SK-N-SH (cell line): ENCODE measurements around the gene MEF2A. TPM values are rescaled to one million over a fixed set of nuclear protein-coding genes. Genes with fewer than 3 reads are reported as not detected.

Experiments used
- CTCF ChIA-PET: fragments of 300-600, 350-600 bp; formaldehyde crosslinking; extraction: SDS; loops from one replicate; lab custom pipeline; 2021; lab: Yijun Ruan, JAX
- POLR2A ChIA-PET: fragments of 350-600 bp; sonication (Branson Sonifier 250); formaldehyde crosslinking; extraction: SDS; loops from one replicate; lab custom pipeline; 2020; ENCODE audit warnings: antibody characterized with exemption, inconsistent platforms; lab: Yijun Ruan, JAX
- DNase-seq: peaks from one replicate; pipeline ENCODE4 v3.0.0; 2012
- H2AFZ ChIP-seq: fragments of 200-600 bp; sonication (generic); 2 replicates; pipeline ENCODE4 v1.8.1; 2016; ENCODE audit warnings: antibody characterized with exemption, mild to moderate bottlenecking, low read depth
- H3F3A ChIP-seq: fragments of 200-600 bp; sonication (generic); replicated peaks from 2 replicates; pipeline ENCODE3; 2016; ENCODE audit warnings: antibody characterized with exemption, mild to moderate bottlenecking; ENCODE audit not compliant: insufficient read depth
- H3K27ac ChIP-seq, 2 experiments: fragments of 200-500 bp in 1 of 2; fragments of 200-600 bp in 1 of 2; sonication (Bioruptor generic) in 1 of 2; sonication (generic), shearing (Covaris generic) in 1 of 2; 2 replicates each; pipeline versions ENCODE4 v1.5.1 to v1.6.1; 2014 to 2016; ENCODE audit warnings: low read depth in 2 of 2, inconsistent platforms in 1 of 2, low read length in 1 of 2, mild to moderate bottlenecking in 1 of 2, mixed read lengths in 1 of 2
- H3K27me3 ChIP-seq: fragments of 200-600 bp; sonication (generic), shearing (Covaris generic); 2 replicates; pipeline ENCODE4 v1.6.1; 2016; ENCODE audit warnings: mixed run types; ENCODE audit not compliant: insufficient read depth
- H3K36me3 ChIP-seq, 2 experiments: fragments of 200-500 bp in 1 of 2; fragments of 200-600 bp in 1 of 2; sonication (Bioruptor generic) in 1 of 2; sonication (generic) in 1 of 2; replicated peaks in 1 of 2; 2 replicates each; pipeline versions ENCODE3 to v1.5.1; 2014 to 2016; ENCODE audit warnings: low read length in 1 of 2, mild to moderate bottlenecking in 1 of 2; ENCODE audit not compliant: insufficient read depth in 2 of 2, control insufficient read depth in 1 of 2
- H3K4me1 ChIP-seq, 2 experiments: fragments of 200-500 bp in 1 of 2; fragments of 200-600 bp in 1 of 2; sonication (Bioruptor generic) in 1 of 2; sonication (generic), shearing (Covaris generic) in 1 of 2; 2 replicates each; pipeline versions ENCODE4 v1.5.1 to v1.6.1; 2014 to 2016; ENCODE audit warnings: low read depth in 1 of 2, low read length in 1 of 2, mixed run types in 1 of 2; ENCODE audit not compliant: insufficient read depth in 2 of 2, control insufficient read depth in 1 of 2
- H3K4me2 ChIP-seq: fragments of 200-600 bp; sonication (generic), shearing (Covaris generic); 2 replicates; pipeline ENCODE4 v1.6.1; 2017; ENCODE audit warnings: mixed run types
- H3K4me3 ChIP-seq, 2 experiments: fragments of 200-500 bp in 1 of 2; fragments of 200-600 bp in 1 of 2; sonication (Bioruptor generic) in 1 of 2; sonication (generic), shearing (Covaris generic) in 1 of 2; 2 replicates each; pipeline versions ENCODE4 v1.5.1 to v1.8.1; 2014 to 2016; ENCODE audit warnings: low read depth in 2 of 2, inconsistent platforms in 1 of 2, low read length in 1 of 2, mild to moderate bottlenecking in 1 of 2, mixed read lengths in 1 of 2, moderate library complexity in 1 of 2
- H3K79me2 ChIP-seq: fragments of 200-600 bp; sonication (generic); 2 replicates; pipeline ENCODE4 v1.8.1; 2017; ENCODE audit warnings: mild to moderate bottlenecking; ENCODE audit not compliant: insufficient read depth
- H3K9ac ChIP-seq: fragments of 200-600 bp; sonication (generic); 2 replicates; pipeline ENCODE4 v1.6.1; 2017; ENCODE audit warnings: mixed run types
- H3K9me2 ChIP-seq: fragments of 200-600 bp; sonication (generic); 2 replicates; pipeline ENCODE4 v1.6.1; 2017; ENCODE audit warnings: mixed run types
- H3K9me3 ChIP-seq: fragments of 200-600 bp; sonication (generic); 2 replicates; pipeline ENCODE4 v1.6.1; 2017; ENCODE audit warnings: mixed run types, mild to moderate bottlenecking, moderate library complexity
- H4K20me1 ChIP-seq: fragments of 200-600 bp; sonication (generic); 2 replicates; pipeline ENCODE4 v1.6.1; 2017; ENCODE audit warnings: mild to moderate bottlenecking, mixed run types; ENCODE audit not compliant: insufficient read depth
- CHD2 ChIP-seq: fragments of 150-350 bp; IDR thresholded peaks from 2 replicates; pipeline ENCODE4 v1.6.1; 2018; ENCODE audit warnings: low read length; ENCODE audit not compliant: partially characterized antibody
- EP300 ChIP-seq, 2 experiments: IDR thresholded peaks; 2 replicates each; pipeline versions ENCODE4 v1.4.0 to v1.6.1; 2012; ENCODE audit warnings: borderline replicate concordance in 1 of 2, low read depth in 1 of 2, low read length in 1 of 2
- FOXJ3 ChIP-seq: sonication (generic); formaldehyde crosslinking; IDR thresholded peaks from 2 replicates; pipeline ENCODE4 v1.5.1; 2020; ENCODE audit warnings: mild to moderate bottlenecking, missing genetic modification reagents
- FOXM1 ChIP-seq: IDR thresholded peaks from 2 replicates; pipeline ENCODE4 v1.4.0; 2012; ENCODE audit warnings: low read depth, mild to moderate bottlenecking
- GABPA ChIP-seq: IDR thresholded peaks from 2 replicates; pipeline ENCODE4 v1.4.0; 2012; ENCODE audit warnings: low read depth, mild to moderate bottlenecking
- GATA2 ChIP-seq: sonication (generic); formaldehyde crosslinking; IDR thresholded peaks from 2 replicates; pipeline ENCODE4 v1.5.0; 2020; ENCODE audit warnings: mild to moderate bottlenecking, missing genetic modification reagents
- JUND ChIP-seq: IDR thresholded peaks from 2 replicates; pipeline ENCODE4 v1.4.0; 2012
- MAX ChIP-seq: IDR thresholded peaks from 2 replicates; pipeline ENCODE4 v1.4.0; 2012; ENCODE audit warnings: low read depth
- MEF2A ChIP-seq: IDR thresholded peaks from 2 replicates; pipeline ENCODE4 v1.4.0; 2012; ENCODE audit warnings: low read depth, borderline replicate concordance
- MXI1 ChIP-seq: IDR thresholded peaks from 2 replicates; pipeline ENCODE4 v1.6.1; 2012; ENCODE audit warnings: mild to moderate bottlenecking, low read depth, low read length, improper control_type of control experiment
- NRF1 ChIP-seq: IDR thresholded peaks from 2 replicates; pipeline ENCODE4 v1.6.1; 2012; ENCODE audit warnings: low read depth, mild to moderate bottlenecking, low read length
- PBX3 ChIP-seq: IDR thresholded peaks from 2 replicates; pipeline ENCODE4; 2012
- RCOR1 ChIP-seq: fragments of 150-350 bp; IDR thresholded peaks from 2 replicates; pipeline ENCODE4 v1.6.1; 2017; ENCODE audit warnings: antibody characterized with exemption, low read length
- RXRA ChIP-seq: IDR thresholded peaks from 2 replicates; pipeline ENCODE4 v1.4.0; 2012; ENCODE audit warnings: low read depth, mild to moderate bottlenecking, borderline replicate concordance
- TAF1 ChIP-seq: IDR thresholded peaks from 2 replicates; pipeline ENCODE4 v1.6.1; 2012; ENCODE audit warnings: low read depth, mild to moderate bottlenecking, low read length, moderate library complexity, borderline replicate concordance
- TCF12 ChIP-seq: IDR thresholded peaks from 2 replicates; pipeline ENCODE4 v1.4.0; 2012
- WGBS: methylation state at CpG from one replicate; pipeline ENCODE4 v1.1.6; 2017; ENCODE audit warnings: low lambda C conversion rate; 5-methylcytosine and 5-hydroxymethylcytosine counted together
- polyA plus RNA-seq, 3 experiments: library from polyadenylated mRNA; depleted of rRNA; stranded (reverse); fragments of >200 nt; gene quantifications; 2 replicates each; pipeline ENCODE4 v1.2.3, GENCODE V29; 2012
- TF ChIP-seq, protein P1 (sequence below): fragments of 150-350 bp; IDR thresholded peaks from 2 replicates; pipeline ENCODE4 v1.6.1; 2016; ENCODE audit warnings: mild to moderate bottlenecking, low read depth, low read length

Gene MEF2A
- polyA plus RNA-seq, 1 of the 3 experiments (the other 2 are of a cell fraction), result 20.9 TPM

DNA sequence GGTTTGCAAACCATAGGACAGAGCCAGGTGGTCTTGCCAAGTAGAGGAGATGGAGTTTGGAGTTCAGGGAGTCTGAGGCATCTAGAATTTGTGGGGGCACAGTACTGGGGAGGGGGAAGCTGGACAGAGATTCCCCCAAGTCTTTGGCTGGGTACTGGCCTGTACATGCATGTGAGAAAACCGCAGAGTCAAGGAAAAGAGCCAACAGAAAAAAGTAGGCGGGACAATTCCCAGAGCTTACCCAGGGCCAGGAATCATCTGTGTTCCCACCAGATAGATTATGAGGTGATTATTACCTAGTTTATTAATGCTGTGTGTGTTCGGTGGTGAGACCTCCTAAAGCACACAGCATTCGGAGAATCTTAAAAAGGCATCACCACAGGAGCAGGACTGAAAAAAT is 156.1 kb downstream of the MEF2A start:
- Histone ChIP-seq H3K9me3 (no peaks in the 10 kb centered on the region), H3K9ac (no peak overlapping the region), H3K27me3 (no peaks in the 10 kb centered on the region), H3K4me2 (no peak overlapping the region)
- ChIA-PET CTCF (interaction anchor here (0.7 kb wide), 1 partner anchor 34 kb away, joined by 4 read pairs; no protein-coding TSS in a partner anchor), POLR2A (no interaction called here)
- TF ChIP-seq RCOR1 (no peak), GATA2 (CRISPR knock-in tag) (no peak), FOXM1 (no peak)
- TF ChIP-seq, all 33 proteins: peak for 0
- Histone ChIP-seq H3K4me1 (no peaks in the 10 kb centered on the region; a peak in 2 of 4 replicates), H3K79me2 (no peaks in the 10 kb centered on the region), H4K20me1 (no peaks in the 10 kb centered on the region), H3K27ac (no peak overlapping the region), H3K36me3 (peaks cover 0 to 7% of the 10 kb centered on the region in 2 experiments), H3K9me2 (no peaks in the 10 kb centered on the region), H3F3A (no peaks in the 10 kb centered on the region), H2AFZ (no peak overlapping the region), H3K4me3 (no peak overlapping the region)
- DNase-seq, result no peak
- WGBS, result 84% methylated on average over 4 of the region's 4 CpGs

- H3K4me2 ChIP-seq, result no peak overlapping the region
- no peaks in the 10 kb centered on the region for H3K9me3 ChIP-seq
- 95% methylated on average over 3 of the region's 3 CpGs for WGBS
- CTCF ChIA-PET, result interaction anchor here (0.7 to 1.1 kb wide), 3 partner anchors 12 to 34 kb away, joined by 3 to 5 read pairs (median 4); no protein-coding TSS in a partner anchor
- H4K20me1 ChIP-seq, result no peaks in the 10 kb centered on the region
- no peak for DNase-seq
- no peak overlapping the region for H3K27ac ChIP-seq
- H3K79me2 ChIP-seq, result no peaks in the 10 kb centered on the region
- no peak overlapping the region for H3K4me3 ChIP-seq
- H3K36me3 ChIP-seq, result peaks cover 0 to 4% of the 10 kb centered on the region in 2 experiments
- no peaks in the 10 kb centered on the region for H3F3A ChIP-seq
- H3K9ac ChIP-seq, result no peak overlapping the region
- TF ChIP-seq GABPA, result no peak
- TF ChIP-seq RCOR1, result no peak
- no peak for TF ChIP-seq MXI1
- no peak for TF ChIP-seq TCF12
- no peak for TF ChIP-seq CHD2
- no peak for TF ChIP-seq MEF2A
- TF ChIP-seq JUND, result no peak
- TF ChIP-seq FOXJ3 (CRISPR knock-in tag), result no peak
- TF ChIP-seq, protein P1, sequence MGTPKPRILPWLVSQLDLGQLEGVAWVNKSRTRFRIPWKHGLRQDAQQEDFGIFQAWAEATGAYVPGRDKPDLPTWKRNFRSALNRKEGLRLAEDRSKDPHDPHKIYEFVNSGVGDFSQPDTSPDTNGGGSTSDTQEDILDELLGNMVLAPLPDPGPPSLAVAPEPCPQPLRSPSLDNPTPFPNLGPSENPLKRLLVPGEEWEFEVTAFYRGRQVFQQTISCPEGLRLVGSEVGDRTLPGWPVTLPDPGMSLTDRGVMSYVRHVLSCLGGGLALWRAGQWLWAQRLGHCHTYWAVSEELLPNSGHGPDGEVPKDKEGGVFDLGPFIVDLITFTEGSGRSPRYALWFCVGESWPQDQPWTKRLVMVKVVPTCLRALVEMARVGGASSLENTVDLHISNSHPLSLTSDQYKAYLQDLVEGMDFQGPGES, result no peak
- TF ChIP-seq EP300 (IDR thresholded peaks at IDR 0.05; ENCODE audit: borderline replicate concordance in 1 of 2, low read depth in 1 of 2, low read length in 1 of 2), result no peak
- TF ChIP-seq NRF1, result no peak
- TF ChIP-seq RXRA, result no peak
- no peak for TF ChIP-seq PBX3
- TF ChIP-seq TAF1, result no peak
- no peak for TF ChIP-seq FOXM1
- no peak for TF ChIP-seq MAX
- H3K9me2 ChIP-seq, result no peaks in the 10 kb centered on the region
- H2AFZ ChIP-seq, result no peak overlapping the region
- H3K27me3 ChIP-seq, result no peaks in the 10 kb centered on the region
- POLR2A ChIA-PET, result no interaction called here
- no peaks in the 10 kb centered on the region for H3K4me1 ChIP-seq
These were observed 156.6 kb downstream of the MEF2A start for GRCh38 chr15:99722406-99722805.
